ENCODE measurements around the gene SRI.
A peak's percentile ranks its signal among the peaks of the same experiment; 100 is the strongest.

The SRI gene

GRCh38 chr7:88218429-88218745 is 1.5 kb downstream of the SRI start:
- TF ChIP-seq CREB1 (IDR thresholded peaks at IDR 0.05; ENCODE audit: low read depth) (no peak), RAD21 (IDR thresholded peaks at IDR 0.05; ENCODE audit: low read depth) (no peak), TCF12 (IDR thresholded peaks at IDR 0.05; ENCODE audit: low read depth) (no peak), CEBPB (IDR thresholded peaks at IDR 0.05) (no peak), TEAD4 (IDR thresholded peaks at IDR 0.05) (no peak), FOXM1 (IDR thresholded peaks at IDR 0.05; ENCODE audit: borderline replicate concordance, low read depth) (no peak), EGR1 (IDR thresholded peaks at IDR 0.05) (no peak), MAX (IDR thresholded peaks at IDR 0.05) (no peak), EP300 (IDR thresholded peaks at IDR 0.05; ENCODE audit: borderline replicate concordance) (no peak), ZBTB7A (IDR thresholded peaks at IDR 0.05; ENCODE audit: low read depth) (no peak), USF1 (IDR thresholded peaks at IDR 0.05) (no peak)
- TF ChIP-seq, protein P1, sequence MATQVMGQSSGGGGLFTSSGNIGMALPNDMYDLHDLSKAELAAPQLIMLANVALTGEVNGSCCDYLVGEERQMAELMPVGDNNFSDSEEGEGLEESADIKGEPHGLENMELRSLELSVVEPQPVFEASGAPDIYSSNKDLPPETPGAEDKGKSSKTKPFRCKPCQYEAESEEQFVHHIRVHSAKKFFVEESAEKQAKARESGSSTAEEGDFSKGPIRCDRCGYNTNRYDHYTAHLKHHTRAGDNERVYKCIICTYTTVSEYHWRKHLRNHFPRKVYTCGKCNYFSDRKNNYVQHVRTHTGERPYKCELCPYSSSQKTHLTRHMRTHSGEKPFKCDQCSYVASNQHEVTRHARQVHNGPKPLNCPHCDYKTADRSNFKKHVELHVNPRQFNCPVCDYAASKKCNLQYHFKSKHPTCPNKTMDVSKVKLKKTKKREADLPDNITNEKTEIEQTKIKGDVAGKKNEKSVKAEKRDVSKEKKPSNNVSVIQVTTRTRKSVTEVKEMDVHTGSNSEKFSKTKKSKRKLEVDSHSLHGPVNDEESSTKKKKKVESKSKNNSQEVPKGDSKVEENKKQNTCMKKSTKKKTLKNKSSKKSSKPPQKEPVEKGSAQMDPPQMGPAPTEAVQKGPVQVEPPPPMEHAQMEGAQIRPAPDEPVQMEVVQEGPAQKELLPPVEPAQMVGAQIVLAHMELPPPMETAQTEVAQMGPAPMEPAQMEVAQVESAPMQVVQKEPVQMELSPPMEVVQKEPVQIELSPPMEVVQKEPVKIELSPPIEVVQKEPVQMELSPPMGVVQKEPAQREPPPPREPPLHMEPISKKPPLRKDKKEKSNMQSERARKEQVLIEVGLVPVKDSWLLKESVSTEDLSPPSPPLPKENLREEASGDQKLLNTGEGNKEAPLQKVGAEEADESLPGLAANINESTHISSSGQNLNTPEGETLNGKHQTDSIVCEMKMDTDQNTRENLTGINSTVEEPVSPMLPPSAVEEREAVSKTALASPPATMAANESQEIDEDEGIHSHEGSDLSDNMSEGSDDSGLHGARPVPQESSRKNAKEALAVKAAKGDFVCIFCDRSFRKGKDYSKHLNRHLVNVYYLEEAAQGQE (IDR thresholded peaks at IDR 0.05; ENCODE audit: low read depth): no peak

- TF ChIP-seq CEBPB (IDR thresholded peaks at IDR 0.05) (no peak), TEAD4 (IDR thresholded peaks at IDR 0.05) (no peak), TCF12 (IDR thresholded peaks at IDR 0.05; ENCODE audit: low read depth) (no peak), USF1 (IDR thresholded peaks at IDR 0.05) (no peak)
Observed at GRCh38 chr7:88217675-88218428, 2.0 kb downstream of the SRI start.

- no peak for TF ChIP-seq MAX (IDR thresholded peaks at IDR 0.05)
- TF ChIP-seq TEAD4 (IDR thresholded peaks at IDR 0.05): no peak
- TF ChIP-seq USF1 (IDR thresholded peaks at IDR 0.05): no peak
Observed at GRCh38 chr7:88216276-88216675, 3.6 kb downstream of the SRI start.

- TF ChIP-seq CEBPB (IDR thresholded peaks at IDR 0.05) (peak; percentile 66), ZBTB7A (IDR thresholded peaks at IDR 0.05; ENCODE audit: low read depth) (no peak), USF1 (IDR thresholded peaks at IDR 0.05) (no peak)
Observed at GRCh38 chr7:88215295-88215694, 4.5 kb downstream of the SRI start.

GRCh38 chr7:88214456-88214855 is 5.4 kb downstream of the SRI start:
- no peak for TF ChIP-seq EP300 (IDR thresholded peaks at IDR 0.05; ENCODE audit: borderline replicate concordance)
- TF ChIP-seq RAD21 (IDR thresholded peaks at IDR 0.05; ENCODE audit: low read depth): no peak
- TF ChIP-seq CREB1 (IDR thresholded peaks at IDR 0.05; ENCODE audit: low read depth): no peak
- TF ChIP-seq, protein P1 (IDR thresholded peaks at IDR 0.05; ENCODE audit: low read depth): no peak
- TF ChIP-seq MAX (IDR thresholded peaks at IDR 0.05): no peak
- TF ChIP-seq ZBTB7A (IDR thresholded peaks at IDR 0.05; ENCODE audit: low read depth): no peak
- no peak for TF ChIP-seq TEAD4 (IDR thresholded peaks at IDR 0.05)
- TF ChIP-seq USF1 (IDR thresholded peaks at IDR 0.05): no peak
- no peak for TF ChIP-seq CEBPB (IDR thresholded peaks at IDR 0.05)
- no peak for TF ChIP-seq EGR1 (IDR thresholded peaks at IDR 0.05)
- no peak for TF ChIP-seq NFIC (IDR thresholded peaks at IDR 0.05)
- TF ChIP-seq TAF1 (IDR thresholded peaks at IDR 0.05; ENCODE audit: low read depth): no peak
- TF ChIP-seq YY1 (IDR thresholded peaks at IDR 0.05; ENCODE audit: low read depth): no peak
- no peak for TF ChIP-seq TCF12 (IDR thresholded peaks at IDR 0.05; ENCODE audit: low read depth)
- no peak for TF ChIP-seq FOXM1 (IDR thresholded peaks at IDR 0.05; ENCODE audit: borderline replicate concordance, low read depth)

Measured in Ishikawa (cell line).